CD4-positive, CD25-positive, alpha-beta regulatory T cell (primary cell): ENCODE measurements around the gene ELK3. TPM values are rescaled to one million over a fixed set of nuclear protein-coding genes. Genes with fewer than 3 reads are reported as not detected.

Experiments used
- ATAC-seq, 2 donors: fragments of 150-1000 bp; cut with Tn5 transposase; one replicate each; pipeline ENCODE4 v1.10.0; 2021; ENCODE audit warnings: low read depth in 2 of 2, moderate number of reproducible peaks in 2 of 2, moderate library complexity in 1 of 2
- DNase-seq, 3 donors: peaks; one replicate each; pipeline versions ENCODE4 v3.0.0 to v3.0.0-alpha.2; 2012 to 2022; ENCODE audit warnings: mixed read lengths in 1 of 3
- H3K27ac ChIP-seq: one replicate; pipeline ENCODE4 v1.7.0; 2013; ENCODE audit warnings: mild to moderate bottlenecking, low read length; ENCODE audit not compliant: insufficient read depth, poor library complexity, severe bottlenecking
- H3K27me3 ChIP-seq: one replicate; pipeline ENCODE4 v1.7.0; 2013; ENCODE audit warnings: low read length; ENCODE audit not compliant: control insufficient read depth, insufficient read depth
- H3K36me3 ChIP-seq: one replicate; pipeline ENCODE4 v1.7.0; 2013; ENCODE audit warnings: mild to moderate bottlenecking, low read length, moderate library complexity; ENCODE audit not compliant: control insufficient read depth, insufficient read depth
- H3K4me1 ChIP-seq: 2 replicates; pipeline ENCODE4 v1.7.0; 2013; ENCODE audit warnings: mild to moderate bottlenecking, low read length; ENCODE audit not compliant: insufficient read depth, control insufficient read depth, poor library complexity, severe bottlenecking
- H3K4me3 ChIP-seq: one replicate; pipeline ENCODE4 v1.7.0; 2013; ENCODE audit warnings: low read depth, mild to moderate bottlenecking, low read length, moderate library complexity
- H3K9me3 ChIP-seq, 2 experiments: 1 replicate in 1 of 2; 2 replicates in 1 of 2; pipeline ENCODE4 v1.7.0; 2013; ENCODE audit warnings: low read length in 2 of 2, mild to moderate bottlenecking in 1 of 2, moderate library complexity in 1 of 2; ENCODE audit not compliant: control insufficient read depth in 2 of 2
- H3K27ac Mint-ChIP-seq, 3 donors: one replicate each; pipeline ENCODE4 v1.8.0; 2020 to 2022; ENCODE audit warnings: mild to moderate bottlenecking in 3 of 3, mixed read lengths in 3 of 3, moderate library complexity in 2 of 3
- H3K27me3 Mint-ChIP-seq: one replicate; pipeline ENCODE4 v1.8.0; 2022; ENCODE audit warnings: mild to moderate bottlenecking, mixed read lengths
- H3K36me3 Mint-ChIP-seq: one replicate; pipeline ENCODE4 v1.8.0; 2020; ENCODE audit warnings: mixed read lengths
- H3K4me1 Mint-ChIP-seq, 4 donors: one replicate each; pipeline ENCODE4 v1.8.0; 2020 to 2022; ENCODE audit warnings: mixed read lengths in 4 of 4, mild to moderate bottlenecking in 1 of 4
- H3K4me3 Mint-ChIP-seq, 4 donors: one replicate each; pipeline ENCODE4 v1.8.0; 2020 to 2022; ENCODE audit warnings: mild to moderate bottlenecking in 4 of 4, mixed read lengths in 4 of 4, moderate library complexity in 3 of 4
- H3K9me3 Mint-ChIP-seq, 7 donors: one replicate each; pipeline ENCODE4 v1.8.0; 2020 to 2022; ENCODE audit warnings: mixed read lengths in 7 of 7, mild to moderate bottlenecking in 3 of 7, moderate library complexity in 2 of 7
- polyA plus RNA-seq, 4 donors: library from polyadenylated mRNA; unstranded; fragments of 300-500 nt; fragmentation: Illumina TruSeq; gene quantifications; one replicate each; pipeline ENCODE4 v1.2.3, GENCODE V29; 2021
- total RNA-seq: library from RNA; stranded (reverse); gene quantifications from one replicate; pipeline ENCODE4 v1.2.3, GENCODE V29; 2022

The ELK3 gene
- total and polyA plus RNA-seq, 5 donors from 2014 or later: 33.4 to 84.7 (median 39.3) TPM

GRCh38 chr12:96239711-96240635 is 45.8 kb downstream of the ELK3 start:
- H3K9me3 ChIP-seq: no peaks in the 10 kb centered on the region
- H3K4me1 ChIP-seq: peaks cover 61% of the 10 kb centered on the region
- H3K27me3 Mint-ChIP-seq: no peaks in the 10 kb centered on the region
- peak overlapping the region; percentile 73 to 82 (median 76) for H3K27ac Mint-ChIP-seq
- H3K36me3 ChIP-seq: peaks cover 24% of the 10 kb centered on the region
- no peaks in the 10 kb centered on the region for H3K27me3 ChIP-seq
- DNase-seq: no peak
- H3K4me3 Mint-ChIP-seq: peak overlapping the region in 1 of 4 donors; percentile 6
- ATAC-seq: no peak
- H3K4me3 ChIP-seq: no peak overlapping the region
- peaks cover 30 to 78% (median 59%) of the 10 kb centered on the region in 4 donors for H3K4me1 Mint-ChIP-seq
- peaks cover 0 to 3% (median 0%) of the 10 kb centered on the region in 7 donors for H3K9me3 Mint-ChIP-seq
- peaks cover 23% of the 10 kb centered on the region for H3K36me3 Mint-ChIP-seq
- H3K27ac ChIP-seq: peak overlapping the region; percentile 87

- Histone ChIP-seq H3K4me3 (no peak overlapping the region), H3K9me3 (no peaks in the 10 kb centered on the region), H3K27me3 (no peaks in the 10 kb centered on the region), H3K36me3 (peaks cover 26% of the 10 kb centered on the region), H3K27ac (peak overlapping the region; percentile 87), H3K4me1 (peaks cover 54% of the 10 kb centered on the region)
- peak overlapping the region in 1 of 4 donors; percentile 6 for H3K4me3 Mint-ChIP-seq
- H3K9me3 Mint-ChIP-seq: peaks cover 0 to 3% (median 0%) of the 10 kb centered on the region in 7 donors
- DNase-seq (no peak), ATAC-seq (no peak)
- no peaks in the 10 kb centered on the region for H3K27me3 Mint-ChIP-seq
- H3K4me1 Mint-ChIP-seq: peaks cover 30 to 76% (median 53%) of the 10 kb centered on the region in 4 donors
- H3K36me3 Mint-ChIP-seq: peaks cover 23% of the 10 kb centered on the region
- H3K27ac Mint-ChIP-seq: peak overlapping the region; percentile 73 to 82 (median 76)
These were observed 46.5 kb downstream of the ELK3 start for GRCh38 chr12:96240656-96241055.

- DNase-seq (no peak), ATAC-seq (no peak)
- H3K4me3 ChIP-seq: peak overlapping the region; percentile 37
- H3K36me3 ChIP-seq: peaks cover 34% of the 10 kb centered on the region
- peak overlapping the region; percentile 47 to 90 (median 68) for H3K4me3 Mint-ChIP-seq
- H3K4me1 ChIP-seq: peaks cover 46% of the 10 kb centered on the region
- H3K9me3 Mint-ChIP-seq: peaks cover 0 to 3% (median 0%) of the 10 kb centered on the region in 7 donors
- peaks cover 19% of the 10 kb centered on the region for H3K36me3 Mint-ChIP-seq
- peak overlapping the region in 2 of 3 donors; percentile 76 to 82 for H3K27ac Mint-ChIP-seq
- H3K27me3 Mint-ChIP-seq: no peaks in the 10 kb centered on the region
- H3K27ac ChIP-seq: peak overlapping the region; percentile 87
- H3K4me1 Mint-ChIP-seq: peaks cover 30 to 69% (median 49%) of the 10 kb centered on the region in 4 donors
- H3K27me3 ChIP-seq: no peaks in the 10 kb centered on the region
- H3K9me3 ChIP-seq: no peaks in the 10 kb centered on the region
These were observed 47.3 kb downstream of the ELK3 start for GRCh38 chr12:96241431-96241830.

- peaks cover 42% of the 10 kb centered on the region for H3K4me1 ChIP-seq
- H3K27me3 ChIP-seq: no peaks in the 10 kb centered on the region
- Mint-ChIP-seq H3K9me3 (peaks cover 0 to 4% (median 0%) of the 10 kb centered on the region in 7 donors), H3K27ac (peak overlapping the region; percentile 69 to 82 (median 76)), H3K4me1 (peaks cover 30 to 65% (median 48%) of the 10 kb centered on the region in 4 donors), H3K27me3 (no peaks in the 10 kb centered on the region), H3K36me3 (peaks cover 22% of the 10 kb centered on the region), H3K4me3 (peak overlapping the region; percentile 47 to 90 (median 68))
- H3K9me3 ChIP-seq: no peaks in the 10 kb centered on the region
- peak overlapping the region; percentile 87 for H3K27ac ChIP-seq
- ATAC-seq (peak; percentile 87 to 91), DNase-seq (peak; percentile 56 to 73 (median 63))
- H3K4me3 ChIP-seq: peak overlapping the region; percentile 37
- H3K36me3 ChIP-seq: peaks cover 38% of the 10 kb centered on the region
These were observed 47.7 kb downstream of the ELK3 start for GRCh38 chr12:96241846-96242256.

GRCh38 chr12:96242597-96242996 is 48.4 kb downstream of the ELK3 start:
- H3K27ac Mint-ChIP-seq: peak overlapping the region; percentile 76 to 82 (median 80)
- H3K27me3 Mint-ChIP-seq: no peaks in the 10 kb centered on the region
- peaks cover 46% of the 10 kb centered on the region for H3K36me3 ChIP-seq
- H3K4me3 ChIP-seq: no peak overlapping the region
- peak overlapping the region; percentile 87 for H3K27ac ChIP-seq
- no peak for ATAC-seq
- no peaks in the 10 kb centered on the region for H3K27me3 ChIP-seq
- no peaks in the 10 kb centered on the region for H3K9me3 ChIP-seq
- no peak for DNase-seq
- peaks cover 28 to 60% (median 42%) of the 10 kb centered on the region in 4 donors for H3K4me1 Mint-ChIP-seq
- peaks cover 0 to 4% (median 0%) of the 10 kb centered on the region in 7 donors for H3K9me3 Mint-ChIP-seq
- peak overlapping the region in 3 of 4 donors; percentile 47 to 58 (median 47) for H3K4me3 Mint-ChIP-seq
- peaks cover 22% of the 10 kb centered on the region for H3K36me3 Mint-ChIP-seq
- H3K4me1 ChIP-seq: peaks cover 35% of the 10 kb centered on the region

- H3K27me3 Mint-ChIP-seq: no peaks in the 10 kb centered on the region
- H3K27ac Mint-ChIP-seq: peak overlapping the region in 1 of 3 donors; percentile 64
- H3K9me3 Mint-ChIP-seq: peaks cover 0 to 3% (median 0%) of the 10 kb centered on the region in 7 donors
These were observed 50.7 kb downstream of the ELK3 start for GRCh38 chr12:96244826-96245225.

GRCh38 chr12:96246926-96247505 is 52.8 kb downstream of the ELK3 start:
- H3K27ac ChIP-seq: no peak overlapping the region
- H3K36me3 Mint-ChIP-seq: peaks cover 38% of the 10 kb centered on the region
- peak overlapping the region in 1 of 3 donors; percentile 70 for H3K27ac Mint-ChIP-seq
- no peaks in the 10 kb centered on the region for H3K9me3 ChIP-seq
- H3K4me1 Mint-ChIP-seq: peaks cover 24 to 53% (median 37%) of the 10 kb centered on the region in 4 donors
- H3K9me3 Mint-ChIP-seq: peaks cover 0 to 2% (median 0%) of the 10 kb centered on the region in 7 donors
- H3K4me3 Mint-ChIP-seq: no peak overlapping the region
- DNase-seq (no peak), ATAC-seq (no peak)
- H3K36me3 ChIP-seq: peaks cover 76% of the 10 kb centered on the region
- H3K4me3 ChIP-seq: no peak overlapping the region
- H3K27me3 ChIP-seq: no peaks in the 10 kb centered on the region
- H3K27me3 Mint-ChIP-seq: no peaks in the 10 kb centered on the region
- H3K4me1 ChIP-seq: peaks cover 11% of the 10 kb centered on the region

More at GRCh38 chr12:96244826-96245225, 50.7 kb downstream of the ELK3 start:
- DNase-seq: no peak
- H3K9me3 ChIP-seq: no peaks in the 10 kb centered on the region
- H3K27me3 ChIP-seq: no peaks in the 10 kb centered on the region
- ATAC-seq: no peak
- H3K4me3 Mint-ChIP-seq: peak overlapping the region in 1 of 4 donors; percentile 15
- H3K36me3 ChIP-seq: peaks cover 61% of the 10 kb centered on the region
- peaks cover 23% of the 10 kb centered on the region for H3K4me1 ChIP-seq
- peaks cover 15 to 55% (median 42%) of the 10 kb centered on the region in 4 donors for H3K4me1 Mint-ChIP-seq
- no peak overlapping the region for H3K4me3 ChIP-seq
- H3K36me3 Mint-ChIP-seq: peaks cover 32% of the 10 kb centered on the region
- H3K27ac ChIP-seq: no peak overlapping the region
